GM23248 (cell line): ENCODE data around the gene POU2AF2. TPM values are rescaled to one million over a fixed set of nuclear protein-coding genes. Genes with fewer than 3 reads are reported as not detected.
"Not testable (repeated sequence)": the region's sequence is repeated elsewhere in the genome, so short reads cannot be mapped to it uniquely, and the experiment has no call there.

Experiments
- DNase-seq: peaks from one replicate; pipeline ENCODE4 v3.0.0-alpha.2; 2015
- H2AFZ ChIP-seq: fragments of 200-600 bp; sonication (generic); 2 replicates; pipeline ENCODE4 v1.6.1; 2016; ENCODE audit warnings: antibody characterized with exemption
- H3F3A ChIP-seq: fragments of 200-600 bp; sonication (generic); 2 replicates; pipeline ENCODE4 v1.6.1; 2016; ENCODE audit warnings: mild to moderate bottlenecking, antibody characterized with exemption, mixed run types; ENCODE audit not compliant: insufficient read depth
- H3K27ac ChIP-seq: fragments of 200-600 bp; sonication (generic); 2 replicates; pipeline ENCODE4 v1.5.1; 2016; ENCODE audit warnings: mild to moderate bottlenecking
- H3K27me3 ChIP-seq: fragments of 200-600 bp; sonication (generic); replicated peaks from 2 replicates; pipeline ENCODE4 v1.6.1; 2016; ENCODE audit warnings: mild to moderate bottlenecking; ENCODE audit not compliant: insufficient read depth
- H3K36me3 ChIP-seq: fragments of 200-600 bp; sonication (generic); 2 replicates; pipeline ENCODE4 v1.6.1; 2016; ENCODE audit warnings: low read depth, mild to moderate bottlenecking
- H3K4me1 ChIP-seq: fragments of 200-600 bp; sonication (generic); 2 replicates; pipeline ENCODE4 v1.6.1; 2016; ENCODE audit warnings: mild to moderate bottlenecking; ENCODE audit not compliant: insufficient read depth
- H3K4me2 ChIP-seq: fragments of 200-600 bp; sonication (generic); one replicate; pipeline ENCODE4 v1.6.1; 2016; ENCODE audit warnings: mild to moderate bottlenecking; ENCODE audit not compliant: unreplicated experiment
- H3K4me3 ChIP-seq: fragments of 200-600 bp; sonication (generic); 2 replicates; pipeline ENCODE4 v1.5.1; 2016; ENCODE audit warnings: mild to moderate bottlenecking
- H3K79me2 ChIP-seq: fragments of 200-600 bp; sonication (generic); 2 replicates; pipeline ENCODE4 v1.6.1; 2016; ENCODE audit warnings: mild to moderate bottlenecking; ENCODE audit not compliant: insufficient read depth
- H3K9ac ChIP-seq: fragments of 200-600 bp; sonication (generic); 2 replicates; pipeline ENCODE4 v1.6.1; 2016; ENCODE audit warnings: mild to moderate bottlenecking
- H3K9me2 ChIP-seq: fragments of 200-600 bp; sonication (generic); 2 replicates; pipeline ENCODE4 v1.6.1; 2016; ENCODE audit warnings: mixed run types, mild to moderate bottlenecking, moderate library complexity; ENCODE audit not compliant: insufficient read depth
- H3K9me3 ChIP-seq: fragments of 200-600 bp; sonication (generic); one replicate; pipeline ENCODE4 v1.6.1; 2017; ENCODE audit warnings: low read depth
- H4K20me1 ChIP-seq: fragments of 200-600 bp; sonication (generic); 2 replicates; pipeline ENCODE4 v1.6.0; 2016; ENCODE audit not compliant: insufficient read depth
- EZH2 ChIP-seq: fragments of 200-600 bp; sonication (generic); IDR thresholded peaks from 2 replicates; pipeline ENCODE4 v1.6.1; 2018; ENCODE audit warnings: antibody characterized with exemption, mild to moderate bottlenecking; ENCODE audit not compliant: insufficient read depth, poor library complexity, severe bottlenecking
- EZH2phosphoT487 ChIP-seq: fragments of 200-600 bp; sonication (generic); IDR thresholded peaks from 2 replicates; pipeline ENCODE4 v1.6.1; 2018; ENCODE audit warnings: antibody characterized with exemption, moderate library complexity, mild to moderate bottlenecking, low read depth; ENCODE audit not compliant: insufficient read depth
- WGBS, 2 experiments: methylation state at CpG; one replicate each; pipeline ENCODE4 v1.1.6; 2015 to 2017; ENCODE audit warnings: low lambda C conversion rate in 2 of 2, low coverage in 1 of 2; ENCODE audit errors: missing lambda C conversion rate in 2 of 2; 5-methylcytosine and 5-hydroxymethylcytosine counted together
- in situ Hi-C: fragments of 300-500 bp; cut with MboI; formaldehyde crosslinking; loops from 2 replicates; pipeline ENCODE4 v1.15.0; 2020
- polyA plus RNA-seq: library from polyadenylated mRNA; unstranded; fragments of >200 nt; fragmentation: Nextera tagmentation; extraction: Ambion mirVana; gene quantifications from 2 replicates; pipeline ENCODE4 v1.2.1, GENCODE V29; 2016
- total RNA-seq: library from RNA; depleted of rRNA; stranded (reverse); fragments of >200 nt; shearing (Covaris generic); gene quantifications from 2 replicates; pipeline ENCODE4 v1.2.3, GENCODE V29; 2014

The POU2AF2 gene
- total and polyA plus RNA-seq, 2 experiments from 2014 or later = not detected

DNA sequence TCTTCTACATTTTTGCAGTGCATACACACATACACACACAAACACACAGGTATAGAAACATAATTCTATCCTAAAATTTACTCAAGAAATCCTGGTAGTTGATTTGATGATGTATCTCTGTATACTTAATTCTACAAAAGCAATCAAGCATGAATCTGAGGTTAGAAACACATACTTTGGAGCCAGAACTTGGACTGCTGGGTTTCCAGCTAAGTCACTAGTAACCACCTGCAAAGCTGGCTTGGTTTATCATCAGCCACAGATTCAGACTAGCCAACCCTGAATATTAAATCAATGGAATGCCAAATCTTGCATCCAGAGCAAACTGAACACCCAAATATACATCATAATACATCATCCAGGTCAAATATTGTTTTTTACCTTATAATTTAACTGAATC is 24.8 kb upstream of the POU2AF2 start:
- Histone ChIP-seq H3K36me3 (no peaks in the 10 kb centered on the region), H3K4me3 (no peak overlapping the region), H4K20me1 (no peaks in the 10 kb centered on the region), H2AFZ (no peak overlapping the region), H3K4me2 (no peak overlapping the region), H3K27ac (no peak overlapping the region), H3K79me2 (no peaks in the 10 kb centered on the region), H3F3A (no peaks in the 10 kb centered on the region), H3K9me3 (peaks cover 3% of the 10 kb centered on the region), H3K9me2 (no peaks in the 10 kb centered on the region), H3K4me1 (no peaks in the 10 kb centered on the region), H3K27me3 (no peaks in the 10 kb centered on the region), H3K9ac (no peak overlapping the region)
- DNase-seq = no peak
- in situ Hi-C loops = no loop called here
- TF ChIP-seq EZH2phosphoT487 = no peak
- TF ChIP-seq EZH2 = no peak

GRCh38 chr11:111221208-111221607 is 24.3 kb upstream of the POU2AF2 start:
- no peaks in the 10 kb centered on the region for H3K4me1 ChIP-seq
- H3K9ac ChIP-seq = no peak overlapping the region
- TF ChIP-seq EZH2phosphoT487 = no peak
- H3F3A ChIP-seq = no peaks in the 10 kb centered on the region
- 66 to 76% methylated on average over 4 of the region's 4 CpGs for WGBS, 2 experiments
- H3K4me2 ChIP-seq = no peak overlapping the region
- no peaks in the 10 kb centered on the region for H3K79me2 ChIP-seq
- no peaks in the 10 kb centered on the region for H4K20me1 ChIP-seq
- H3K9me2 ChIP-seq = no peaks in the 10 kb centered on the region
- H3K4me3 ChIP-seq = no peak overlapping the region
- H3K9me3 ChIP-seq = peaks cover 3% of the 10 kb centered on the region
- in situ Hi-C loops = no loop called here
- H3K27ac ChIP-seq = no peak overlapping the region
- no peaks in the 10 kb centered on the region for H3K27me3 ChIP-seq
- no peaks in the 10 kb centered on the region for H3K36me3 ChIP-seq
- no peak for DNase-seq
- no peak overlapping the region for H2AFZ ChIP-seq

- H3K4me1 ChIP-seq, H3K9me2 ChIP-seq, H3K27me3 ChIP-seq, H3K36me3 ChIP-seq, in situ Hi-C loops, H3K9me3 ChIP-seq, H3K4me3 ChIP-seq, H3K79me2 ChIP-seq, H2AFZ ChIP-seq, H3K4me2 ChIP-seq, H3K9ac ChIP-seq, H3F3A ChIP-seq, H3K27ac ChIP-seq, DNase-seq, H4K20me1 ChIP-seq: not testable (repeated sequence)
- 97 to 99% methylated on average over 12 to 38 of the region's 39 CpGs for WGBS, 2 experiments
These were observed 23.6 kb upstream of the POU2AF2 start for GRCh38 chr11:111221936-111222335.

GRCh38 chr11:111222821-111223455 is 22.6 kb upstream of the POU2AF2 start:
- H2AFZ ChIP-seq, H3K27me3 ChIP-seq, H3K4me3 ChIP-seq, H3K27ac ChIP-seq, in situ Hi-C loops, H3K79me2 ChIP-seq, H3K9me3 ChIP-seq, DNase-seq, H3K4me1 ChIP-seq, H4K20me1 ChIP-seq, H3K36me3 ChIP-seq, H3K4me2 ChIP-seq, H3K9me2 ChIP-seq, H3F3A ChIP-seq, H3K9ac ChIP-seq: not testable (repeated sequence)
- WGBS, 2 experiments = 91 to 96% methylated on average over 10 to 20 of the region's 20 CpGs

- Histone ChIP-seq H3K4me1 (no peaks in the 10 kb centered on the region), H3K79me2 (no peaks in the 10 kb centered on the region), H3F3A (no peaks in the 10 kb centered on the region), H2AFZ (no peak overlapping the region), H3K27me3 (no peaks in the 10 kb centered on the region), H3K36me3 (no peaks in the 10 kb centered on the region), H3K4me2 (no peak overlapping the region), H3K4me3 (no peak overlapping the region), H3K27ac (no peak overlapping the region), H4K20me1 (no peaks in the 10 kb centered on the region), H3K9ac (no peak overlapping the region), H3K9me2 (no peaks in the 10 kb centered on the region), H3K9me3 (peaks cover 3% of the 10 kb centered on the region)
- DNase-seq = no peak
- in situ Hi-C loops = loop anchor here (25.0 kb wide), 2 partner anchors 514 to 1014 kb away; partner anchors contain the start of gene ARHGAP20
- TF ChIP-seq EZH2phosphoT487 = no peak
- no peak for TF ChIP-seq EZH2
- 76 to 79% methylated on average over 3 of the region's 3 CpGs for WGBS, 2 experiments
These were observed 19.6 kb upstream of the POU2AF2 start for GRCh38 chr11:111225881-111226280.
